Testis (tissue), 3 donors: Measurements from ENCODE around the gene TCF7L2. TPM values are rescaled to one million over a fixed set of nuclear protein-coding genes. Genes with fewer than 3 reads are reported as not detected.

Experiments
- DNase-seq: peaks from one replicate; pipeline ENCODE4 v3.0.0-alpha.2; 2019
- H3K27ac ChIP-seq, 2 donors: fragments of 200-600 bp; sonication (generic); one replicate each; pipeline ENCODE4 v1.5.1; 2019
- H3K27me3 ChIP-seq: fragments of 200-600 bp; sonication (generic); one replicate; pipeline ENCODE4 v1.5.1; 2019
- H3K36me3 ChIP-seq: fragments of 200-600 bp; sonication (generic); one replicate; pipeline ENCODE4 v1.5.1; 2017; ENCODE audit warnings: low read depth; ENCODE audit errors: missing control alignments
- H3K4me1 ChIP-seq: fragments of 200-600 bp; sonication (generic); one replicate; pipeline ENCODE4 v1.5.1; 2019
- H3K4me3 ChIP-seq, 2 donors: fragments of 200-600 bp; sonication (generic); one replicate each; pipeline ENCODE4 v1.5.1; 2017 to 2019
- H3K9me3 ChIP-seq: fragments of 200-600 bp; sonication (generic); one replicate; pipeline ENCODE4 v1.5.1; 2017
- POLR2A ChIP-seq: fragments of 450-650 bp; IDR thresholded peaks from one replicate; pipeline ENCODE4 v1.6.1; 2017; ENCODE audit warnings: antibody characterized with exemption, mild to moderate bottlenecking, moderate library complexity
- WGBS, 2 donors: methylation state at CpG; one replicate each; pipeline ENCODE4 v1.1.5; 2018; 5-methylcytosine and 5-hydroxymethylcytosine counted together
- intact Hi-C: fragments of 100-400 bp; cut with DNase I; formaldehyde crosslinking; loops from one replicate; pipeline ENCODE4 v1.15.1; 2023; ENCODE audit warnings: low total_unique reads
- polyA plus RNA-seq: library from polyadenylated mRNA; stranded (reverse); fragments of 350-450 nt; fragmentation: Illumina TruSeq; extraction: RNeasy Lipid Tissue Mini Kit (QIAGEN cat#74804); gene quantifications from one replicate; pipeline ENCODE4 v1.2.3, GENCODE V29; 2014; ENCODE audit warnings: low read depth, low replicate concordance; ENCODE audit not compliant: insufficient read depth
- total RNA-seq, 2 donors: library from RNA; depleted of rRNA; stranded (reverse); fragments of >200 nt; gene quantifications; one replicate each; pipeline ENCODE4 v1.2.3, GENCODE V29; 2016
- TF ChIP-seq, protein P1 (sequence below), 3 experiments: fragments of 450-650 bp in 2 of 3; fragments of 200-600 bp in 1 of 3; sonication (generic) in 1 of 3; IDR thresholded peaks; one replicate each; pipeline ENCODE4 v1.5.1; 2016 to 2019; ENCODE audit warnings: antibody characterized with exemption in 3 of 3, mild to moderate bottlenecking in 2 of 3, moderate library complexity in 1 of 3

TCF7L2 gene
- total and polyA plus RNA-seq, 3 donors from 2014 or later: 18.5 to 25.4 (median 23.3) TPM

- H3K27ac ChIP-seq: no peak overlapping the region
- peaks cover 5% of the 10 kb centered on the region for H3K4me1 ChIP-seq
- H3K27me3 ChIP-seq: no peaks in the 10 kb centered on the region
- H3K36me3 ChIP-seq: no peaks in the 10 kb centered on the region
- intact Hi-C loops: no loop called here
- no peaks in the 10 kb centered on the region for H3K9me3 ChIP-seq
- DNase-seq: no peak
- TF ChIP-seq, protein P1, sequence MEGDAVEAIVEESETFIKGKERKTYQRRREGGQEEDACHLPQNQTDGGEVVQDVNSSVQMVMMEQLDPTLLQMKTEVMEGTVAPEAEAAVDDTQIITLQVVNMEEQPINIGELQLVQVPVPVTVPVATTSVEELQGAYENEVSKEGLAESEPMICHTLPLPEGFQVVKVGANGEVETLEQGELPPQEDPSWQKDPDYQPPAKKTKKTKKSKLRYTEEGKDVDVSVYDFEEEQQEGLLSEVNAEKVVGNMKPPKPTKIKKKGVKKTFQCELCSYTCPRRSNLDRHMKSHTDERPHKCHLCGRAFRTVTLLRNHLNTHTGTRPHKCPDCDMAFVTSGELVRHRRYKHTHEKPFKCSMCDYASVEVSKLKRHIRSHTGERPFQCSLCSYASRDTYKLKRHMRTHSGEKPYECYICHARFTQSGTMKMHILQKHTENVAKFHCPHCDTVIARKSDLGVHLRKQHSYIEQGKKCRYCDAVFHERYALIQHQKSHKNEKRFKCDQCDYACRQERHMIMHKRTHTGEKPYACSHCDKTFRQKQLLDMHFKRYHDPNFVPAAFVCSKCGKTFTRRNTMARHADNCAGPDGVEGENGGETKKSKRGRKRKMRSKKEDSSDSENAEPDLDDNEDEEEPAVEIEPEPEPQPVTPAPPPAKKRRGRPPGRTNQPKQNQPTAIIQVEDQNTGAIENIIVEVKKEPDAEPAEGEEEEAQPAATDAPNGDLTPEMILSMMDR (IDR thresholded peaks at IDR 0.05): no peak
- TF ChIP-seq POLR2A: no peak
- WGBS, 2 donors: 77 to 78% methylated on average over 7 of the region's 7 CpGs
- H3K4me3 ChIP-seq: no peak overlapping the region
Observed at GRCh38 chr10:112985690-112986543, 35.9 kb downstream of the TCF7L2 start.

GRCh38 chr10:112986544-112987190 lies 36.6 kb downstream of the TCF7L2 start:
- TF ChIP-seq POLR2A: no peak
- Histone ChIP-seq H3K27me3 (no peaks in the 10 kb centered on the region), H3K36me3 (no peaks in the 10 kb centered on the region), H3K9me3 (no peaks in the 10 kb centered on the region), H3K27ac (no peak overlapping the region), H3K4me1 (peaks cover 7% of the 10 kb centered on the region), H3K4me3 (no peak overlapping the region)
- intact Hi-C loops: no loop called here
- no peak for DNase-seq
- 54 to 57% methylated on average over 8 of the region's 8 CpGs for WGBS, 2 donors

GRCh38 chr10:112988839-112989406 lies 38.9 kb downstream of the TCF7L2 start:
- no peak for DNase-seq
- H3K27me3 ChIP-seq: no peaks in the 10 kb centered on the region
- no peaks in the 10 kb centered on the region for H3K9me3 ChIP-seq
- 78 to 84% methylated on average over 7 of the region's 7 CpGs for WGBS, 2 donors
- H3K36me3 ChIP-seq: no peaks in the 10 kb centered on the region
- H3K27ac ChIP-seq: no peak overlapping the region
- intact Hi-C loops: no loop called here
- peaks cover 9% of the 10 kb centered on the region for H3K4me1 ChIP-seq
- H3K4me3 ChIP-seq: no peak overlapping the region
- no peak for TF ChIP-seq POLR2A
- TF ChIP-seq, protein P1 (IDR thresholded peaks at IDR 0.05): no peak

GRCh38 chr10:112989826-112990225 lies 39.8 kb downstream of the TCF7L2 start:
- H3K27ac ChIP-seq: no peak overlapping the region
- H3K27me3 ChIP-seq: no peaks in the 10 kb centered on the region
- no peak overlapping the region for H3K4me3 ChIP-seq
- no peak for DNase-seq
- no peaks in the 10 kb centered on the region for H3K9me3 ChIP-seq
- H3K4me1 ChIP-seq: peaks cover 9% of the 10 kb centered on the region
- intact Hi-C loops: no loop called here
- no peaks in the 10 kb centered on the region for H3K36me3 ChIP-seq
- WGBS, 2 donors: 87 to 92% methylated on average over 5 of the region's 5 CpGs
- TF ChIP-seq, protein P1 (IDR thresholded peaks at IDR 0.05): no peak
- no peak for TF ChIP-seq POLR2A

GRCh38 chr10:112990271-112990670 lies 40.2 kb downstream of the TCF7L2 start:
- 88 to 90% methylated on average over 8 of the region's 8 CpGs for WGBS, 2 donors
- H3K9me3 ChIP-seq: no peaks in the 10 kb centered on the region
- H3K27ac ChIP-seq: no peak overlapping the region
- intact Hi-C loops: no loop called here
- no peak for DNase-seq
- H3K4me3 ChIP-seq: no peak overlapping the region
- TF ChIP-seq, protein P1 (IDR thresholded peaks at IDR 0.05): no peak
- no peak for TF ChIP-seq POLR2A
- no peaks in the 10 kb centered on the region for H3K27me3 ChIP-seq
- peaks cover 9% of the 10 kb centered on the region for H3K4me1 ChIP-seq
- no peaks in the 10 kb centered on the region for H3K36me3 ChIP-seq
